HEK293 (cell line): ENCODE data around the gene TEPSIN.

Experiments
- CTCF ChIA-PET: fragments of 350-600 bp; formaldehyde crosslinking; extraction: SDS; loops from one replicate; lab custom pipeline; 2021; ENCODE audit warnings: antibody characterized with exemption; lab: Yijun Ruan, JAX
- POLR2A ChIA-PET: fragments of 300-600 bp; formaldehyde crosslinking; extraction: SDS; loops from one replicate; lab custom pipeline; 2020; ENCODE audit warnings: antibody characterized with exemption, inconsistent platforms; lab: Yijun Ruan, JAX
- H3K27ac ChIP-seq: fragments of 200-500 bp; sonication (Bioruptor generic); 2 replicates; pipeline ENCODE4 v1.5.1; 2014; ENCODE audit warnings: low read depth, low read length, control low read depth, inconsistent platforms; ENCODE audit errors: extremely low read depth
- H3K36me3 ChIP-seq, 2 experiments: fragments of 200-500 bp in 1 of 2; sonication (Bioruptor generic) in 1 of 2; 1 replicate in 1 of 2; 2 replicates in 1 of 2; pipeline ENCODE4 v1.5.1; 2014 to 2017; ENCODE audit warnings: inconsistent platforms in 2 of 2, low read length in 2 of 2; ENCODE audit not compliant: control insufficient read depth in 2 of 2, insufficient read depth in 1 of 2
- H3K4me1 ChIP-seq: fragments of 200-500 bp; sonication (Bioruptor generic); 2 replicates; pipeline ENCODE4 v1.5.1; 2014; ENCODE audit warnings: mild to moderate bottlenecking, low read length, inconsistent platforms; ENCODE audit not compliant: control insufficient read depth, insufficient read depth
- H3K4me3 ChIP-seq: 2 replicates; pipeline ENCODE4 v1.5.1; 2011; ENCODE audit warnings: low read depth, mild to moderate bottlenecking, control low read depth, low read length, moderate library complexity
- H3K9me3 ChIP-seq: fragments of 200-500 bp; sonication (Bioruptor generic); 2 replicates; pipeline ENCODE4 v1.5.1; 2014; ENCODE audit warnings: low read depth, low read length, inconsistent platforms; ENCODE audit not compliant: control insufficient read depth, insufficient read depth
- GFI1B ChIP-seq: fragments of 450-650 bp; formaldehyde crosslinking; IDR thresholded peaks from 2 replicates; pipeline ENCODE4 v1.5.1; 2016; ENCODE audit warnings: missing biosample characterization, missing genetic modification characterization
- GLI2 ChIP-seq: fragments of 450-650 bp; formaldehyde crosslinking; IDR thresholded peaks from 2 replicates; pipeline ENCODE4; 2017; ENCODE audit warnings: missing biosample characterization, missing genetic modification characterization, low read depth, borderline replicate concordance
- KLF16 ChIP-seq: fragments of 450-650 bp; formaldehyde crosslinking; IDR thresholded peaks from 2 replicates; pipeline ENCODE4 v1.5.1; 2017; ENCODE audit warnings: missing biosample characterization, missing genetic modification characterization
- KLF9 ChIP-seq: fragments of 450-650 bp; formaldehyde crosslinking; IDR thresholded peaks from 2 replicates; pipeline ENCODE4 v1.5.1; 2016; ENCODE audit warnings: missing biosample characterization, missing genetic modification characterization, low read depth
- SCRT1 ChIP-seq: fragments of 450-650 bp; formaldehyde crosslinking; IDR thresholded peaks from 2 replicates; pipeline ENCODE4 v1.5.1; 2016; ENCODE audit warnings: missing biosample characterization, missing genetic modification characterization, borderline replicate concordance
- WT1 ChIP-seq: fragments of 450-650 bp; formaldehyde crosslinking; IDR thresholded peaks from 2 replicates; pipeline ENCODE4 v1.5.1; 2016; ENCODE audit warnings: missing biosample characterization, missing genetic modification characterization
- ZBTB7A ChIP-seq: fragments of 450-650 bp; formaldehyde crosslinking; IDR thresholded peaks from 2 replicates; pipeline ENCODE4 v1.5.1; 2016; ENCODE audit warnings: low read depth, missing biosample characterization, missing genetic modification characterization
- ZFP41 ChIP-seq: fragments of 450-650 bp; formaldehyde crosslinking; IDR thresholded peaks from 2 replicates; pipeline ENCODE4 v1.5.1; 2016; ENCODE audit warnings: missing biosample characterization, missing genetic modification characterization, borderline replicate concordance
- ZNF10 ChIP-seq: fragments of 450-650 bp; formaldehyde crosslinking; IDR thresholded peaks from 2 replicates; pipeline ENCODE4 v1.5.1; 2017; ENCODE audit warnings: missing biosample characterization, missing genetic modification characterization
- ZNF16 ChIP-seq: fragments of 450-650 bp; formaldehyde crosslinking; IDR thresholded peaks from 2 replicates; pipeline ENCODE4 v1.5.1; 2016; ENCODE audit warnings: low read depth, missing biosample characterization, missing genetic modification characterization
- ZNF175 ChIP-seq: fragments of 450-650 bp; formaldehyde crosslinking; IDR thresholded peaks from 2 replicates; pipeline ENCODE4 v1.5.1; 2016; ENCODE audit warnings: missing biosample characterization, missing genetic modification characterization
- ZNF239 ChIP-seq: fragments of 450-650 bp; formaldehyde crosslinking; IDR thresholded peaks from 2 replicates; pipeline ENCODE4 v1.5.1; 2016; ENCODE audit warnings: missing biosample characterization, missing genetic modification characterization
- ZNF292 ChIP-seq: fragments of 450-650 bp; formaldehyde crosslinking; IDR thresholded peaks from 2 replicates; pipeline ENCODE4 v1.5.1; 2016; ENCODE audit warnings: low read depth, missing biosample characterization, missing genetic modification characterization, borderline replicate concordance
- ZNF350 ChIP-seq: fragments of 450-650 bp; formaldehyde crosslinking; IDR thresholded peaks from 2 replicates; pipeline ENCODE4 v1.5.0; 2017; ENCODE audit warnings: missing biosample characterization, mild to moderate bottlenecking, missing genetic modification characterization
- ZNF426 ChIP-seq: fragments of 450-650 bp; formaldehyde crosslinking; IDR thresholded peaks from 2 replicates; pipeline ENCODE4 v1.5.1; 2017; ENCODE audit warnings: missing biosample characterization, missing genetic modification characterization, mild to moderate bottlenecking, inconsistent platforms, moderate library complexity
- ZNF473 ChIP-seq: fragments of 450-650 bp; formaldehyde crosslinking; IDR thresholded peaks from 2 replicates; pipeline ENCODE4 v1.5.1; 2017; ENCODE audit warnings: missing biosample characterization, missing genetic modification characterization
- ZNF571 ChIP-seq: fragments of 450-650 bp; formaldehyde crosslinking; IDR thresholded peaks from 2 replicates; pipeline ENCODE4 v1.5.0; 2017; ENCODE audit warnings: missing biosample characterization, missing genetic modification characterization
- ZNF670 ChIP-seq: fragments of 450-650 bp; formaldehyde crosslinking; IDR thresholded peaks from 2 replicates; pipeline ENCODE4 v1.5.1; 2016; ENCODE audit warnings: missing biosample characterization, missing genetic modification characterization, low read depth
- ZNF747 ChIP-seq: fragments of 450-650 bp; formaldehyde crosslinking; IDR thresholded peaks from 2 replicates; pipeline ENCODE4 v1.5.1; 2016; ENCODE audit warnings: missing biosample characterization, missing genetic modification characterization
- ZNF843 ChIP-seq: fragments of 450-650 bp; formaldehyde crosslinking; IDR thresholded peaks from 2 replicates; pipeline ENCODE4 v1.5.1; 2016; ENCODE audit warnings: missing biosample characterization, missing genetic modification characterization
- ZXDB ChIP-seq: fragments of 450-650 bp; formaldehyde crosslinking; IDR thresholded peaks from 2 replicates; pipeline ENCODE4 v1.5.1; 2016; ENCODE audit warnings: missing biosample characterization, missing genetic modification characterization
- TF ChIP-seq, protein P1 (sequence below): sonication (generic); formaldehyde crosslinking; IDR thresholded peaks from 2 replicates; pipeline ENCODE4 v1.8.1; 2022; ENCODE audit warnings: mild to moderate bottlenecking, moderate library complexity, missing genetic modification reagents
- TF ChIP-seq, protein P2 (sequence below): fragments of 450-650 bp; formaldehyde crosslinking; optimal IDR thresholded peaks from 2 replicates; pipeline ENCODE3; 2016; ENCODE audit warnings: missing biosample characterization, mild to moderate bottlenecking, missing genetic modification characterization
- TF ChIP-seq, protein P3 (sequence below): fragments of 450-650 bp; formaldehyde crosslinking; IDR thresholded peaks from 2 replicates; pipeline ENCODE4 v1.5.1; 2017; ENCODE audit warnings: missing biosample characterization, mild to moderate bottlenecking, missing genetic modification characterization, moderate library complexity
- TF ChIP-seq, protein P4 (sequence below): fragments of 450-650 bp; formaldehyde crosslinking; IDR thresholded peaks from 2 replicates; pipeline ENCODE4 v1.5.1; 2016; ENCODE audit warnings: missing biosample characterization, missing genetic modification characterization
- TF ChIP-seq, protein P5 (sequence below): fragments of 450-650 bp; formaldehyde crosslinking; IDR thresholded peaks from 2 replicates; pipeline ENCODE4 v1.5.1; 2016; ENCODE audit warnings: missing biosample characterization, missing genetic modification characterization
- TF ChIP-seq, protein P6 (sequence below): fragments of 450-650 bp; formaldehyde crosslinking; IDR thresholded peaks from 2 replicates; pipeline ENCODE4 v1.5.1; 2017; ENCODE audit warnings: missing biosample characterization, missing genetic modification characterization

Gene TEPSIN

DNA sequence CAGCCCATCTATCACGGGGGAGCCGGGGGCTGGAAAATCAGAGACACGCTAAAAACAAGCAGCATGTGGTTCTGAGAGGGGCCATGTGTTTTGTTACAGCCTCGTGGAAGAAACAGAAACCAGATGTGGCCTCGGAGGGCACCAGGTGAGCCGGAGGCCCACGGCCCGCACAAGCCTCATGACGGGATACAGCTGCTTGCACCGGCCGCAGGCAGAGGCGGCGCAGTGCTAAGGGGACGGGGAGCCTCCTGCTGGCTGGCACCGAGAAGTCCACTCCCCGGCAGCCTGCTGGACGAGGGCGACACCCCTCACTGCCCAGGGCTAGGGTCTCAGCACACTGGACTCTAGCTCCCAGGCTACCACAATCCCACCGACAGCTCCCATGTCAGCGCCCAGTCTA is 19.4 kb upstream of the TEPSIN start:
- ChIA-PET POLR2A (no interaction called here), CTCF (interaction anchor here (1.4 kb wide), 1 partner anchor 226 kb away, joined by 3 read pairs; no protein-coding TSS in a partner anchor)
- Histone ChIP-seq H3K36me3 (peaks cover 0 to 65% of the 10 kb centered on the region in 2 experiments; a peak in 2 of 3 replicates), H3K9me3 (no peaks in the 10 kb centered on the region), H3K4me3 (no peak overlapping the region), H3K4me1 (peaks cover 4% of the 10 kb centered on the region; the same call in 1 of the 2 replicates), H3K27ac (no peak overlapping the region)
- TF ChIP-seq ZFP41 (no peak), ZNF571 (tag by site-specific recombination) (no peak), ZBTB7A (tag by site-specific recombination) (no peak), ZNF292 (tag by site-specific recombination) (no peak), KLF9 (tag by site-specific recombination) (no peak), ZXDB (tag by site-specific recombination) (no peak), ZNF350 (tag by site-specific recombination) (no peak), ZNF747 (tag by site-specific recombination) (no peak), WT1 (no peak)
- TF ChIP-seq, protein P1, sequence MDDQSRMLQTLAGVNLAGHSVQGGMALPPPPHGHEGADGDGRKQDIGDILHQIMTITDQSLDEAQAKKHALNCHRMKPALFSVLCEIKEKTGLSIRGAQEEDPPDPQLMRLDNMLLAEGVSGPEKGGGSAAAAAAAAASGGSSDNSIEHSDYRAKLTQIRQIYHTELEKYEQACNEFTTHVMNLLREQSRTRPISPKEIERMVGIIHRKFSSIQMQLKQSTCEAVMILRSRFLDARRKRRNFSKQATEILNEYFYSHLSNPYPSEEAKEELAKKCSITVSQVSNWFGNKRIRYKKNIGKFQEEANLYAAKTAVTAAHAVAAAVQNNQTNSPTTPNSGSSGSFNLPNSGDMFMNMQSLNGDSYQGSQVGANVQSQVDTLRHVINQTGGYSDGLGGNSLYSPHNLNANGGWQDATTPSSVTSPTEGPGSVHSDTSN (CRISPR knock-in tag): no peak
- TF ChIP-seq, protein P2, sequence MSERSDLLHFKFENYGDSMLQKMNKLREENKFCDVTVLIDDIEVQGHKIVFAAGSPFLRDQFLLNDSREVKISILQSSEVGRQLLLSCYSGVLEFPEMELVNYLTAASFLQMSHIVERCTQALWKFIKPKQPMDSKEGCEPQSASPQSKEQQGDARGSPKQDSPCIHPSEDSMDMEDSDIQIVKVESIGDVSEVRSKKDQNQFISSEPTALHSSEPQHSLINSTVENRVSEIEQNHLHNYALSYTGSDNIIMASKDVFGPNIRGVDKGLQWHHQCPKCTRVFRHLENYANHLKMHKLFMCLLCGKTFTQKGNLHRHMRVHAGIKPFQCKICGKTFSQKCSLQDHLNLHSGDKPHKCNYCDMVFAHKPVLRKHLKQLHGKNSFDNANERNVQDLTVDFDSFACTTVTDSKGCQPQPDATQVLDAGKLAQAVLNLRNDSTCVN (tag by site-specific recombination): no peak
- TF ChIP-seq, protein P3, sequence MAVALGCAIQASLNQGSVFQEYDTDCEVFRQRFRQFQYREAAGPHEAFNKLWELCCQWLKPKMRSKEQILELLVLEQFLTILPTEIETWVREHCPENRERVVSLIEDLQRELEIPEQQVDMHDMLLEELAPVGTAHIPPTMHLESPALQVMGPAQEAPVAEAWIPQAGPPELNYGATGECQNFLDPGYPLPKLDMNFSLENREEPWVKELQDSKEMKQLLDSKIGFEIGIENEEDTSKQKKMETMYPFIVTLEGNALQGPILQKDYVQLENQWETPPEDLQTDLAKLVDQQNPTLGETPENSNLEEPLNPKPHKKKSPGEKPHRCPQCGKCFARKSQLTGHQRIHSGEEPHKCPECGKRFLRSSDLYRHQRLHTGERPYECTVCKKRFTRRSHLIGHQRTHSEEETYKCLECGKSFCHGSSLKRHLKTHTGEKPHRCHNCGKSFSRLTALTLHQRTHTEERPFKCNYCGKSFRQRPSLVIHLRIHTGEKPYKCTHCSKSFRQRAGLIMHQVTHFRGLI (tag by site-specific recombination): no peak
- TF ChIP-seq, protein P4, sequence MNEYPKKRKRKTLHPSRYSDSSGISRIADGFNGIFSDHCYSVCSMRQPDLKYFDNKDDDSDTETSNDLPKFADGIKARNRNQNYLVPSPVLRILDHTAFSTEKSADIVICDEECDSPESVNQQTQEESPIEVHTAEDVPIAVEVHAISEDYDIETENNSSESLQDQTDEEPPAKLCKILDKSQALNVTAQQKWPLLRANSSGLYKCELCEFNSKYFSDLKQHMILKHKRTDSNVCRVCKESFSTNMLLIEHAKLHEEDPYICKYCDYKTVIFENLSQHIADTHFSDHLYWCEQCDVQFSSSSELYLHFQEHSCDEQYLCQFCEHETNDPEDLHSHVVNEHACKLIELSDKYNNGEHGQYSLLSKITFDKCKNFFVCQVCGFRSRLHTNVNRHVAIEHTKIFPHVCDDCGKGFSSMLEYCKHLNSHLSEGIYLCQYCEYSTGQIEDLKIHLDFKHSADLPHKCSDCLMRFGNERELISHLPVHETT (tag by site-specific recombination): no peak

DNA sequence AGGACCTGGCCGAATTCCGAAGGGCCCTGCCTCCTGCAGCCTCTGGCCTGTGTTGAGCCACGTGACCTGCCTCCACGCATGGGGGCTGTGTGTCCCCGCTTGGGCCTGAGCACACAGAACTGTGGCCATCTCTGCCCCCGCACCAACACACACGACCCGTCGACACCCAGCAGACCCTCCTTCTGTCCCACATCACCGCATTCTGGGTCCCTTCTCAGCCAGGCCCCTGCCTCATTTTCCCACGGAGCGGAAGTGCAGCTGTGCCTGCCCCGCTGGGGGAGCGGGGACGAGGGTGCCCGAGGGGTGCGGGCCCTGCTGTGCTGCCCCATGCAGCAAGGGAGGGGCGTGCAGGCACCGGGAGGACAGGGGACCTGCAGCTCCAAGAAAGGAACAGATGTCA is 18.7 kb upstream of the TEPSIN start:
- H3K9me3 ChIP-seq: no peaks in the 10 kb centered on the region
- peaks cover 4% of the 10 kb centered on the region; the same call in 1 of the 2 replicates for H3K4me1 ChIP-seq
- no peak overlapping the region for H3K4me3 ChIP-seq
- no peak for TF ChIP-seq ZNF473 (tag by site-specific recombination)
- no peak for TF ChIP-seq GLI2
- TF ChIP-seq, protein P5, sequence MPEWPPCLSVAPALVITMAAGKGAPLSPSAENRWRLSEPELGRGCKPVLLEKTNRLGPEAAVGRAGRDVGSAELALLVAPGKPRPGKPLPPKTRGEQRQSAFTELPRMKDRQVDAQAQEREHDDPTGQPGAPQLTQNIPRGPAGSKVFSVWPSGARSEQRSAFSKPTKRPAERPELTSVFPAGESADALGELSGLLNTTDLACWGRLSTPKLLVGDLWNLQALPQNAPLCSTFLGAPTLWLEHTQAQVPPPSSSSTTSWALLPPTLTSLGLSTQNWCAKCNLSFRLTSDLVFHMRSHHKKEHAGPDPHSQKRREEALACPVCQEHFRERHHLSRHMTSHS: no peak
- no peak for TF ChIP-seq ZNF10
- no peak for TF ChIP-seq ZNF843 (tag by site-specific recombination)
- TF ChIP-seq GFI1B (tag by site-specific recombination): no peak
- TF ChIP-seq ZNF571 (tag by site-specific recombination): no peak
- TF ChIP-seq, protein P6, sequence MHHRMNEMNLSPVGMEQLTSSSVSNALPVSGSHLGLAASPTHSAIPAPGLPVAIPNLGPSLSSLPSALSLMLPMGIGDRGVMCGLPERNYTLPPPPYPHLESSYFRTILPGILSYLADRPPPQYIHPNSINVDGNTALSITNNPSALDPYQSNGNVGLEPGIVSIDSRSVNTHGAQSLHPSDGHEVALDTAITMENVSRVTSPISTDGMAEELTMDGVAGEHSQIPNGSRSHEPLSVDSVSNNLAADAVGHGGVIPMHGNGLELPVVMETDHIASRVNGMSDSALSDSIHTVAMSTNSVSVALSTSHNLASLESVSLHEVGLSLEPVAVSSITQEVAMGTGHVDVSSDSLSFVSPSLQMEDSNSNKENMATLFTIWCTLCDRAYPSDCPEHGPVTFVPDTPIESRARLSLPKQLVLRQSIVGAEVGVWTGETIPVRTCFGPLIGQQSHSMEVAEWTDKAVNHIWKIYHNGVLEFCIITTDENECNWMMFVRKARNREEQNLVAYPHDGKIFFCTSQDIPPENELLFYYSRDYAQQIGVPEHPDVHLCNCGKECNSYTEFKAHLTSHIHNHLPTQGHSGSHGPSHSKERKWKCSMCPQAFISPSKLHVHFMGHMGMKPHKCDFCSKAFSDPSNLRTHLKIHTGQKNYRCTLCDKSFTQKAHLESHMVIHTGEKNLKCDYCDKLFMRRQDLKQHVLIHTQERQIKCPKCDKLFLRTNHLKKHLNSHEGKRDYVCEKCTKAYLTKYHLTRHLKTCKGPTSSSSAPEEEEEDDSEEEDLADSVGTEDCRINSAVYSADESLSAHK (tag by site-specific recombination): no peak
- no peak for TF ChIP-seq SCRT1 (tag by site-specific recombination)
- TF ChIP-seq ZNF426 (tag by site-specific recombination): no peak
- TF ChIP-seq ZNF239 (tag by site-specific recombination): no peak
- no peak for TF ChIP-seq ZNF16 (tag by site-specific recombination)
- no peak for TF ChIP-seq ZNF175 (tag by site-specific recombination)
- TF ChIP-seq ZNF670 (tag by site-specific recombination): no peak
- TF ChIP-seq KLF16: no peak
- peaks cover 0 to 63% of the 10 kb centered on the region in 2 experiments; a peak in 2 of 3 replicates for H3K36me3 ChIP-seq
- no peak overlapping the region for H3K27ac ChIP-seq
- ChIA-PET POLR2A (no interaction called here), CTCF (interaction anchor here (0.6 to 1.9 kb wide), 4 partner anchors 14 to 344 kb away, joined by 3 to 6 read pairs (median 4); no protein-coding TSS in a partner anchor)
